Endothelial cell of umbilical vein (primary cell): Measurements from ENCODE around the gene SLC28A1. TPM values are rescaled to one million over a fixed set of nuclear protein-coding genes. Genes with fewer than 3 reads are reported as not detected.

Source experiments
- BruUV-seq: library from RNA; stranded (reverse); fragments of 400-500 nt; replicated peaks from 2 replicates; lab custom pipeline; 2021; lab: Mats Ljungman, UMichigan
- CTCF ChIA-PET: fragments of 300-600, 350-600 bp; sonication (Branson Sonifier 250); formaldehyde crosslinking; loops from one replicate; lab custom pipeline; 2021; ENCODE audit warnings: antibody characterized with exemption, inconsistent platforms; lab: Charles Lee
- POLR2A ChIA-PET: fragments of 300-600, 350-600 bp; sonication (Branson Sonifier 250); formaldehyde crosslinking; loops from one replicate; lab custom pipeline; 2021; ENCODE audit warnings: antibody characterized with exemption, inconsistent platforms; lab: Charles Lee
- DNase-seq: peaks from one replicate; pipeline ENCODE4 v3.0.0-alpha.2; 2011; ENCODE audit warnings: low read depth, low spot score
- FAIRE-seq: peaks from 2 replicates; lab custom pipeline; 2011; peaks lifted over from hg19 to GRCh38; lab: Jason Lieb, UNC
- H2AFZ ChIP-seq: 2 replicates; pipeline ENCODE4 v1.6.0; 2012; ENCODE audit warnings: low read depth, low read length, control low read depth, inconsistent platforms
- H3K27ac ChIP-seq: 2 replicates; pipeline ENCODE4 v1.5.1; 2011; ENCODE audit warnings: low read depth, mild to moderate bottlenecking, control low read depth, low read length, moderate library complexity; ENCODE audit not compliant: insufficient read depth
- H3K27me3 ChIP-seq, 2 experiments: 2 replicates each; pipeline versions ENCODE4 v1.6.0 to v1.6.1; 2011; ENCODE audit warnings: low read length in 2 of 2, mixed read lengths in 1 of 2; ENCODE audit not compliant: control insufficient read depth in 2 of 2, insufficient read depth in 2 of 2
- H3K36me3 ChIP-seq, 2 experiments: 2 replicates in 1 of 2; 3 replicates in 1 of 2; pipeline ENCODE4 v1.5.1; 2011; ENCODE audit warnings: low read length in 2 of 2, mild to moderate bottlenecking in 1 of 2, moderate library complexity in 1 of 2; ENCODE audit not compliant: control insufficient read depth in 2 of 2, insufficient read depth in 2 of 2; ENCODE audit errors: extremely low read depth in 1 of 2
- H3K4me1 ChIP-seq: 3 replicates; pipeline ENCODE4 v1.5.1; 2011; ENCODE audit warnings: mild to moderate bottlenecking, low read length; ENCODE audit not compliant: control insufficient read depth, insufficient read depth; ENCODE audit errors: extremely low read depth
- H3K4me2 ChIP-seq: 2 replicates; pipeline ENCODE4 v1.6.1; 2011; ENCODE audit warnings: low read length, control low read depth, mixed read lengths; ENCODE audit not compliant: insufficient read depth
- H3K4me3 ChIP-seq, 3 experiments: fragments of 200-600 bp in 1 of 3; sonication (generic), shearing (Covaris generic) in 1 of 3; replicated peaks in 1 of 3; 2 replicates each; pipeline ENCODE4 v1.5.1; 2011 to 2016; ENCODE audit warnings: control low read depth in 3 of 3, low read length in 3 of 3, mild to moderate bottlenecking in 2 of 3, inconsistent platforms in 1 of 3, low read depth in 1 of 3, moderate library complexity in 1 of 3; ENCODE audit not compliant: insufficient read depth in 1 of 3
- H3K79me2 ChIP-seq: 2 replicates; pipeline ENCODE4 v1.6.0; 2012; ENCODE audit warnings: low read length, inconsistent platforms; ENCODE audit not compliant: control insufficient read depth, insufficient read depth
- H3K9ac ChIP-seq: replicated peaks from 2 replicates; pipeline ENCODE3; 2011; ENCODE audit warnings: low read length, control low read depth; ENCODE audit not compliant: insufficient read depth; ENCODE audit errors: extremely low read depth
- H3K9me1 ChIP-seq: replicated peaks from 3 replicates; pipeline ENCODE4 v1.6.0; 2011; ENCODE audit warnings: mild to moderate bottlenecking, low read length; ENCODE audit not compliant: control insufficient read depth, insufficient read depth; ENCODE audit errors: extremely low read depth
- H3K9me3 ChIP-seq: replicated peaks from 2 replicates; pipeline ENCODE4 v1.5.1; 2012; ENCODE audit warnings: low read length, inconsistent platforms; ENCODE audit not compliant: control insufficient read depth, insufficient read depth
- H4K20me1 ChIP-seq: replicated peaks from 2 replicates; pipeline ENCODE3; 2011; ENCODE audit warnings: mild to moderate bottlenecking, low read length; ENCODE audit not compliant: control insufficient read depth, insufficient read depth; ENCODE audit errors: extremely low read depth
- EZH2 ChIP-seq: IDR thresholded peaks from 2 replicates; pipeline ENCODE4 v1.6.1; 2012; ENCODE audit warnings: borderline replicate concordance, low read depth, mild to moderate bottlenecking, moderate library complexity, low read length, inconsistent platforms; ENCODE audit not compliant: severe bottlenecking
- FOS ChIP-seq: IDR thresholded peaks from 2 replicates; pipeline ENCODE4 v1.6.1; 2011; ENCODE audit warnings: mild to moderate bottlenecking, low read length, moderate library complexity, borderline replicate concordance; ENCODE audit not compliant: insufficient read depth
- GATA2 ChIP-seq: IDR thresholded peaks from 2 replicates; pipeline ENCODE4 v1.7.0; 2011; ENCODE audit warnings: low read depth, mild to moderate bottlenecking, moderate library complexity, mixed read lengths, low read length; ENCODE audit not compliant: insufficient read length, insufficient read depth
- JUN ChIP-seq: IDR thresholded peaks from 2 replicates; pipeline ENCODE4 v1.6.1; 2011; ENCODE audit warnings: borderline replicate concordance, low read depth; ENCODE audit not compliant: insufficient read length, insufficient read depth
- MYC ChIP-seq: IDR thresholded peaks from one replicate; pipeline ENCODE4 v1.6.1; 2011; ENCODE audit warnings: mild to moderate bottlenecking, low read depth, low read length
- POLR2A ChIP-seq: IDR thresholded peaks from 2 replicates; pipeline ENCODE4 v1.6.1; 2012; ENCODE audit warnings: low read depth, mild to moderate bottlenecking, control low read depth, low read length
- POLR2AphosphoS5 ChIP-seq: IDR thresholded peaks from 2 replicates; pipeline ENCODE4 v1.6.1; 2012; ENCODE audit warnings: low read depth, mild to moderate bottlenecking, control low read depth, low read length, moderate library complexity; ENCODE audit not compliant: insufficient read depth
- dilution Hi-C: fragments of 300-500 bp; cut with MboI; formaldehyde crosslinking; loops from one replicate; pipeline ENCODE4 v1.15.0; 2019; ENCODE audit warnings: low sequenced_read_pairs; ENCODE audit not compliant: extremely low pct_ligation_motif_present
- intact Hi-C: fragments of 100-400 bp; cut with micrococcal nuclease; formaldehyde crosslinking; loops from one replicate; pipeline ENCODE4 v1.10.0; 2022
- polyA plus RNA-seq, 4 experiments: library from polyadenylated mRNA; depleted of rRNA in 3 of 4; stranded (reverse) in 3 of 4; unstranded in 1 of 4; fragments of >200 nt; gene quantifications; 2 replicates each; pipeline versions ENCODE4 v1.2.1 to v1.2.3, GENCODE V29; 2011 to 2012; ENCODE audit warnings: missing spikeins in 1 of 4
- total RNA-seq: library from RNA; stranded (reverse); gene quantifications from 2 replicates; pipeline ENCODE4 v1.2.3, GENCODE V29; 2021
- TF ChIP-seq, protein P1 (sequence below): IDR thresholded peaks from 2 replicates; pipeline ENCODE4 v1.6.1; 2011; ENCODE audit not compliant: insufficient read depth, insufficient read length
- TF ChIP-seq, protein P2 (sequence below), 2 donors: IDR thresholded peaks; 1 replicate in 1 of 2; 2 replicates in 1 of 2; pipeline ENCODE4 v1.5.1; 2011; ENCODE audit warnings: low read length in 2 of 2, mild to moderate bottlenecking in 2 of 2, moderate library complexity in 2 of 2, control low read depth in 1 of 2, inconsistent platforms in 1 of 2, low read depth in 1 of 2; ENCODE audit not compliant: insufficient read depth in 1 of 2; ENCODE audit errors: extremely low read depth in 1 of 2

Gene SLC28A1
- total and polyA plus RNA-seq, 2 donors (not counting 3 experiments of a cell fraction or from before 2014, with no cell fraction given): not detected

DNA sequence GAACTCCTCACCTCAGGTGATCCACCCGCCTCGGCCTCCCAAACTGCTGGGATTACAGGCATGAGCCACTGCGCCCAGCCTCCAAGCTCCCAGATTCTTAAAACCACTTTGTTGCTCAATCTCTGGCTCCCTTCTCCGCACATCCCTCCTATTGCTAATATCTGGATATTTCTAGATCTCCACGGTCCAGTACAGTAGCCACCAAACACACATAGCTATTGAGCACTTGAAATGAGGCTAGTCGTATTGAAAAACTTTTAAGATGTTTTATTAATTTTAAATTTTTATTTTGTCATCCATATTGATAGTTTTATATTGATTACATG, 44.3 kb downstream of the SLC28A1 start:
- Histone ChIP-seq H4K20me1 (no peaks in the 10 kb centered on the region), H3K36me3 (no peaks in the 10 kb centered on the region), H2AFZ (no peak overlapping the region), H3K9me3 (no peaks in the 10 kb centered on the region), H3K27me3 (no peaks in the 10 kb centered on the region), H3K9ac (no peak overlapping the region), H3K27ac (no peak overlapping the region), H3K4me3 (no peak overlapping the region), H3K4me2 (no peak overlapping the region), H3K4me1 (no peaks in the 10 kb centered on the region), H3K79me2 (no peaks in the 10 kb centered on the region), H3K9me1 (no peaks in the 10 kb centered on the region)
- BruUV-seq: no TSS peak
- ChIA-PET CTCF (interaction anchor here (1.0 to 3.2 kb wide), 35 partner anchors 11 to 339 kb away, joined by 3 to 44 read pairs (median 6); partner anchors contain the start of genes NMB, WDR73 and ZSCAN2), POLR2A (interaction anchor here (1.2 kb wide), 1 partner anchor 328 kb away, joined by 3 read pairs; the partner anchor contains the start of gene ZSCAN2)
- no peak for FAIRE-seq
- intact Hi-C loops (loop anchor here (1.0 kb wide), 7 partner anchors 51 to 341 kb away; partner anchors contain the start of genes NMB, SEC11A and WDR73), dilution Hi-C loops (no loop called here)
- no peak for TF ChIP-seq GATA2
- no peak for TF ChIP-seq POLR2A
- no peak for TF ChIP-seq FOS
- TF ChIP-seq, protein P1, sequence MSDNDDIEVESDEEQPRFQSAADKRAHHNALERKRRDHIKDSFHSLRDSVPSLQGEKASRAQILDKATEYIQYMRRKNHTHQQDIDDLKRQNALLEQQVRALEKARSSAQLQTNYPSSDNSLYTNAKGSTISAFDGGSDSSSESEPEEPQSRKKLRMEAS: no peak
- no peak for TF ChIP-seq EZH2
- no peak for TF ChIP-seq POLR2AphosphoS5
- TF ChIP-seq, protein P2, sequence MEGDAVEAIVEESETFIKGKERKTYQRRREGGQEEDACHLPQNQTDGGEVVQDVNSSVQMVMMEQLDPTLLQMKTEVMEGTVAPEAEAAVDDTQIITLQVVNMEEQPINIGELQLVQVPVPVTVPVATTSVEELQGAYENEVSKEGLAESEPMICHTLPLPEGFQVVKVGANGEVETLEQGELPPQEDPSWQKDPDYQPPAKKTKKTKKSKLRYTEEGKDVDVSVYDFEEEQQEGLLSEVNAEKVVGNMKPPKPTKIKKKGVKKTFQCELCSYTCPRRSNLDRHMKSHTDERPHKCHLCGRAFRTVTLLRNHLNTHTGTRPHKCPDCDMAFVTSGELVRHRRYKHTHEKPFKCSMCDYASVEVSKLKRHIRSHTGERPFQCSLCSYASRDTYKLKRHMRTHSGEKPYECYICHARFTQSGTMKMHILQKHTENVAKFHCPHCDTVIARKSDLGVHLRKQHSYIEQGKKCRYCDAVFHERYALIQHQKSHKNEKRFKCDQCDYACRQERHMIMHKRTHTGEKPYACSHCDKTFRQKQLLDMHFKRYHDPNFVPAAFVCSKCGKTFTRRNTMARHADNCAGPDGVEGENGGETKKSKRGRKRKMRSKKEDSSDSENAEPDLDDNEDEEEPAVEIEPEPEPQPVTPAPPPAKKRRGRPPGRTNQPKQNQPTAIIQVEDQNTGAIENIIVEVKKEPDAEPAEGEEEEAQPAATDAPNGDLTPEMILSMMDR (IDR thresholded peaks at IDR 0.05; ENCODE audit: extremely low read depth in 1 of 2, insufficient read depth in 1 of 2, low read depth in 1 of 2, low read length in 2 of 2): no peak
- TF ChIP-seq MYC: no peak
- TF ChIP-seq JUN: no peak
- DNase-seq: no peak
